ENCODE measurements around the gene MEF2D.

- TF ChIP-seq CTCF (IDR thresholded peaks at IDR 0.05) (no peak), POLR2A (IDR thresholded peaks at IDR 0.05) (no peak)
Measured at GRCh38 chr1:156496211-156496761, 4.3 kb downstream of the MEF2D start.

Data from testis (tissue), 2 donors.